ENCODE data around the gene FHIT. TPM values are rescaled to one million over a fixed set of nuclear protein-coding genes. Genes with fewer than 3 reads are reported as not detected.

Gene FHIT
- total RNA-seq, 4 donors from 2014 or later = 3.2 to 10.9 (median 6.4) TPM

- TF ChIP-seq, protein P1, sequence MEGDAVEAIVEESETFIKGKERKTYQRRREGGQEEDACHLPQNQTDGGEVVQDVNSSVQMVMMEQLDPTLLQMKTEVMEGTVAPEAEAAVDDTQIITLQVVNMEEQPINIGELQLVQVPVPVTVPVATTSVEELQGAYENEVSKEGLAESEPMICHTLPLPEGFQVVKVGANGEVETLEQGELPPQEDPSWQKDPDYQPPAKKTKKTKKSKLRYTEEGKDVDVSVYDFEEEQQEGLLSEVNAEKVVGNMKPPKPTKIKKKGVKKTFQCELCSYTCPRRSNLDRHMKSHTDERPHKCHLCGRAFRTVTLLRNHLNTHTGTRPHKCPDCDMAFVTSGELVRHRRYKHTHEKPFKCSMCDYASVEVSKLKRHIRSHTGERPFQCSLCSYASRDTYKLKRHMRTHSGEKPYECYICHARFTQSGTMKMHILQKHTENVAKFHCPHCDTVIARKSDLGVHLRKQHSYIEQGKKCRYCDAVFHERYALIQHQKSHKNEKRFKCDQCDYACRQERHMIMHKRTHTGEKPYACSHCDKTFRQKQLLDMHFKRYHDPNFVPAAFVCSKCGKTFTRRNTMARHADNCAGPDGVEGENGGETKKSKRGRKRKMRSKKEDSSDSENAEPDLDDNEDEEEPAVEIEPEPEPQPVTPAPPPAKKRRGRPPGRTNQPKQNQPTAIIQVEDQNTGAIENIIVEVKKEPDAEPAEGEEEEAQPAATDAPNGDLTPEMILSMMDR (IDR thresholded peaks at IDR 0.05) = no peak
- DNase-seq (ENCODE audit: low spot score) (no peak), ATAC-seq (ENCODE audit: low FRiP score) (no peak)
These were observed 409.9 kb downstream of the FHIT start for GRCh38 chr3:60841355-60841754.

GRCh38 chr3:60839246-60839645 is 412.0 kb downstream of the FHIT start:
- no peak for DNase-seq (ENCODE audit: low spot score)
- no peak for ATAC-seq (ENCODE audit: low FRiP score)
- TF ChIP-seq, protein P1 (IDR thresholded peaks at IDR 0.05) = no peak

DNA sequence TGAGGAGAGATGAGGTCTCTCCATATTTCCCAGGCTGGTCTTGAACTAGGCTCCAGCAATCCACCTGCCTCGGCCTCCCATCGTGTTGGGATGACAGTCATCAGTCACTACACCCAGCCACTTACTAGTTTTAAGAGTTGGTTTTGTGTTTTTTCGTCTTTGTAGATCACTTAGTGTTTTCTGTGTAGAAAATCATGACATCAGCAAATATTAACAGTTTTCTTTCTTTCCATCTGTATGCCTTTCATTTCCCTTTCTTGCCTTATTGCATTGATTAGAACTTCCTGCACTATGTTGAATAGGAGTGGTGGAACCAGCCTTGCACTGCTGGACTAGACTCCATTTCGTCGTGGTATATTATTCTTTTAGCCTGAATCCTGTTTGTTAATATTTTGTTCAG is 415.5 kb downstream of the FHIT start:
- ATAC-seq (ENCODE audit: low FRiP score) (no peak), DNase-seq (ENCODE audit: low spot score) (no peak)
- TF ChIP-seq, protein P1 (IDR thresholded peaks at IDR 0.05) = no peak

DNA sequence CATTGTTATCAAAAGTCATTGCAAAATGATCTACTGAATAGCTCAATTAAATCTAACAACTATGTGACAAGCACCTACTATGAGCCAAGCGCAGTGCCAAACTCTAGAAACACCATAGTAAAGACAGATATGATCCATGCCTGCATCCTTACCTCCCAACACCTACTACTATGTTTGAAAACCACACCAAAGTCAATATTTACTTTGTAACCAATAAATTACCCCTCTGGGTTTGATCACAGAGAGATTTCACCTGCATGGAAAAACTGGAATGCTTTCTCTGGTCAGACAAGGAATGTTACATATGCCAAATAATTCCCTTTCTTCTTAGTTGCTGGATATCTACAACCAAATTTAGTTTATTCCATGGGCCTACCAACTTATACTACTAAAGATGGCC is 422.2 kb downstream of the FHIT start:
- no peak for ATAC-seq (ENCODE audit: low FRiP score)

DNA sequence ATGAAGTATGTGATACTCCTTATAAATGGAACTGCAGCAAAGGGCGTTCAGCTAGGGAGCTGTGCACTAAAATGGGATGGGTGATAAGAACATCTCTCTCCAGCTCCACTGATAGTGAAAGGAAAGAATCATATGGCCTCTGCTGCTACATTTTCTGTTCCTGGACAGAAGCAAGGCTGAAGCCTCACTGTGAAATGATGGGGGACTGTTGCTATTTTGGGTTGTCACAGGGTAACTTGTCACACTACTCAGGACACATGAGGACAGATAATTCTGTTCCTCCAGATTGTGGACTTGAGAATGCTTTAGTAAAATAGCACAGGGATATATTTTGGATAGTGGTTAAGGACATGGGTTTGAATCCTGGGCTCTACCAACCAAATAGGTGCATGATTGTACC is 423.6 kb downstream of the FHIT start:
- TF ChIP-seq, protein P1 (IDR thresholded peaks at IDR 0.05) = no peak
- DNase-seq (ENCODE audit: low spot score) = no peak
- ATAC-seq (ENCODE audit: low FRiP score) = no peak

More for the DNA sequence above, 422.2 kb downstream of the FHIT start:
- no peak for DNase-seq (ENCODE audit: low spot score)
- TF ChIP-seq, protein P1 (IDR thresholded peaks at IDR 0.05) = no peak

GRCh38 chr3:60826511-60826910 is 424.7 kb downstream of the FHIT start:
- TF ChIP-seq, protein P1 (IDR thresholded peaks at IDR 0.05) = no peak
- DNase-seq (ENCODE audit: low spot score) (no peak), ATAC-seq (ENCODE audit: low FRiP score) (no peak)

DNA sequence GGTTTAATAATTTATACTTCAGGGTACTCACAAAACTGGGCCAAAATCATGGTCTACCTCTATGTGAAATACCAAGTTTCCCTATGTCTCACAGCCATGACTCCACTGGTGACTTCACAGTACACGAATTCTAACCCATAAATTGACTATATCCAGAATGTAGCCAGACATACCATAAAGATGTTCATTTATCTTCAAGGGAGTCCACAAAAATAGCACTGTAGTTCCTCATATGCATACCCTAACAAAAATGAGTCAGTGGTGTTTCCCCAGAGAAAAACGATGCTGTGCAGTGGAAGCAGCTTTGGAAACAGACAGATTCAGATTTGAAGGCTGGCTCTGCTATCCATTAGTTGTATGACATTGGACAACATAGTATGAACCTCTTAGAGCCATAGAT is 438.8 kb downstream of the FHIT start:
- DNase-seq (ENCODE audit: low spot score) (no peak), ATAC-seq (ENCODE audit: low FRiP score) (no peak)
- TF ChIP-seq, protein P1 (IDR thresholded peaks at IDR 0.05) = no peak

Data from omental fat pad (tissue), 4 donors.